ENCODE results near the gene RABGGTA. TPM values are rescaled to one million over a fixed set of nuclear protein-coding genes. Genes with fewer than 3 reads are reported as not detected.

The RABGGTA gene
- total and polyA plus RNA-seq, 2 experiments from 2014 or later = 17.6 to 20.7 TPM

- no peak for TF ChIP-seq ZNF462 (CRISPR knock-in tag; IDR thresholded peaks at IDR 0.05)
Observed at GRCh38 chr14:24268225-24268624, 3.2 kb downstream of the RABGGTA start (continued).

GRCh38 chr14:24267516-24267915 is 3.9 kb downstream of the RABGGTA start:
- no peak for DNase-seq (ENCODE audit: low spot score)
- peaks cover 10% of the 10 kb centered on the region; the same call in 1 of the 2 replicates for H3F3A ChIP-seq (replicated peaks; ENCODE audit: low read depth)
- H3K27me3 ChIP-seq (ENCODE audit: insufficient read depth) = no peaks in the 10 kb centered on the region
- TF ChIP-seq CREB1 (CRISPR knock-in tag; IDR thresholded peaks at IDR 0.05; ENCODE audit: low read depth) = no peak
- no peak overlapping the region for H2AFZ ChIP-seq
- H3K36me3 Mint-ChIP-seq (ENCODE audit: low read depth) = peaks cover 6% of the 10 kb centered on the region; the same call in 2 of the 3 replicates
- no peak overlapping the region for H3K4me2 ChIP-seq
- no peak overlapping the region for H3K4me3 ChIP-seq
- no peak overlapping the region; the same call in 2 of the 3 replicates for H3K4me3 Mint-ChIP-seq
- no peaks in the 10 kb centered on the region for H4K20me1 ChIP-seq (replicated peaks; ENCODE audit: insufficient read depth)
- no peaks in the 10 kb centered on the region for H3K36me3 ChIP-seq (ENCODE audit: insufficient read depth)
- no peaks in the 10 kb centered on the region; the same call in 2 of the 3 replicates for H3K9me3 Mint-ChIP-seq
- peaks cover 7% of the 10 kb centered on the region for H3K27me3 Mint-ChIP-seq (ENCODE audit: insufficient read depth, low read depth, poor library complexity)
- H3K9me2 ChIP-seq (ENCODE audit: insufficient read depth) = no peaks in the 10 kb centered on the region
- H3K27ac ChIP-seq (ENCODE audit: low read depth) = no peak overlapping the region
- no peaks in the 10 kb centered on the region; the same call in 1 of the 2 replicates for H3K79me2 ChIP-seq (replicated peaks; ENCODE audit: insufficient read depth)
- peaks cover 12% of the 10 kb centered on the region for H3K4me1 Mint-ChIP-seq
- no peak overlapping the region for H3K27ac Mint-ChIP-seq
- no peak for ATAC-seq
- H3K4me1 ChIP-seq (ENCODE audit: insufficient read depth) = peaks cover 11% of the 10 kb centered on the region

All from GM23338 (cell line).